ENCODE results near the gene DPPA3. TPM values are rescaled to one million over a fixed set of nuclear protein-coding genes. Genes with fewer than 3 reads are reported as not detected.

The DPPA3 gene
- total RNA-seq = not detected
- not detected for total RNA-seq (2013)

DNA sequence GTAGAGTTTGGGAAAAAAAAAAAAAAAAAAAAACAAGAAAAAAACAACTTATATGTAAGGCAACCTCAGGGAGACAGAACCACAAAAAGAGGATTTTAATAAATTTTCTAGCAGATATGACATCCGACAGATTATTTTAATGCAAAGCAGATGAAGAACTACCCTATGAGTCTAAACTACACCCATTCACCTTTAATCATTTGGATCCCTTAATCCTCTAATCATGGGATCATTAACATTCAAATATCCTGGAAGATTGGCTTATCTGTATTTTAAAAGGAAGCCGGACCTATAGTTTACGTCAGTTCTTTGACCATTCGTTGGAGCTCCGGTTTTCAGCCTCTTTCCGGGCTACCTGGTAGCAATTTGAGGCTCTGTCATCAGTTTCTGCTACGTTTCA, at the start of gene DPPA3:
Gene DPPA3, plus strand, starts transcription at position 301 of the 400 bp plus-strand sequence. CDS start 138 bp downstream, outside the sequence.
- Histone ChIP-seq H3K4me1 (ENCODE audit: control insufficient read depth, insufficient read depth, low read length) (no peaks in the 10 kb centered on the region), H3K9me3 (ENCODE audit: control insufficient read depth, insufficient read depth, low read length) (no peaks in the 10 kb centered on the region), H3K27me3 (ENCODE audit: control insufficient read depth, insufficient read depth, low read length) (no peaks in the 10 kb centered on the region), H3K4me3 (ENCODE audit: low read length) (no peak within 1 kb of the TSS), H3K27ac (ENCODE audit: low read length) (no peak within 1 kb of the TSS), H3K36me3 (ENCODE audit: control insufficient read depth, insufficient read depth, low read length) (no peaks in the 10 kb centered on the region)
- Mint-ChIP-seq H3K27ac (no peak within 1 kb of the TSS), H3K27me3 (ENCODE audit: low read depth in 2 of 2) (no peaks in the 10 kb centered on the region), H3K4me3 (no peak within 1 kb of the TSS), H3K36me3 (no peaks in the 10 kb centered on the region), H3K4me1 (no peaks in the 10 kb centered on the region), H3K9me3 (no peaks in the 10 kb centered on the region)
- TF ChIP-seq, protein P1, sequence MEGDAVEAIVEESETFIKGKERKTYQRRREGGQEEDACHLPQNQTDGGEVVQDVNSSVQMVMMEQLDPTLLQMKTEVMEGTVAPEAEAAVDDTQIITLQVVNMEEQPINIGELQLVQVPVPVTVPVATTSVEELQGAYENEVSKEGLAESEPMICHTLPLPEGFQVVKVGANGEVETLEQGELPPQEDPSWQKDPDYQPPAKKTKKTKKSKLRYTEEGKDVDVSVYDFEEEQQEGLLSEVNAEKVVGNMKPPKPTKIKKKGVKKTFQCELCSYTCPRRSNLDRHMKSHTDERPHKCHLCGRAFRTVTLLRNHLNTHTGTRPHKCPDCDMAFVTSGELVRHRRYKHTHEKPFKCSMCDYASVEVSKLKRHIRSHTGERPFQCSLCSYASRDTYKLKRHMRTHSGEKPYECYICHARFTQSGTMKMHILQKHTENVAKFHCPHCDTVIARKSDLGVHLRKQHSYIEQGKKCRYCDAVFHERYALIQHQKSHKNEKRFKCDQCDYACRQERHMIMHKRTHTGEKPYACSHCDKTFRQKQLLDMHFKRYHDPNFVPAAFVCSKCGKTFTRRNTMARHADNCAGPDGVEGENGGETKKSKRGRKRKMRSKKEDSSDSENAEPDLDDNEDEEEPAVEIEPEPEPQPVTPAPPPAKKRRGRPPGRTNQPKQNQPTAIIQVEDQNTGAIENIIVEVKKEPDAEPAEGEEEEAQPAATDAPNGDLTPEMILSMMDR (IDR thresholded peaks at IDR 0.05) = no peak
- no peak for ATAC-seq
- intact Hi-C loops (cut with micrococcal nuclease) = no loop called here
- WGBS (ENCODE audit: insufficient coverage) = 89% methylated on average over 7 of the region's 7 CpGs
- no peak for DNase-seq

DNA sequence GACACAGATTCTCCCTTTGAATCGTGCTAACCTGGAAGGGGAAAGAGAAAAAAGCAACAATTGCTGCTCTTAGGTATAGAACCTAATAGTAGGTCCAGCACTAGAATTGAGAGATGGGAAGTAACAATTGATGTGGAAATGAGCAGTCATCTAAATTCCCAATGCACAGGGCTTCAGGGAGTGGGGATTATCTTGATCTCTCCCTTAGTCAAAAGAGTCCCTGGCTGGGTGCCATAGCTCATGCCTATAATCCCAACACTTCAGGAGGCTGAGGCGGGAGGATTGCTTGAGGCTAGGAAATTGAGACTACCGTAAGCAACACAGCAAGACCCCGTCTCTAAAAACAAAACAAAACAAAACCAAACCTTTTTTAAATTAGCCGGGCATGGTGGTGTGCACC, 49.5 kb upstream of the DPPA3 start:
- H3K4me1 Mint-ChIP-seq = no peaks in the 10 kb centered on the region
- DNase-seq (no peak), ATAC-seq (no peak)
- H3K36me3 ChIP-seq (ENCODE audit: control insufficient read depth, insufficient read depth, low read length) = no peaks in the 10 kb centered on the region
- H3K27ac ChIP-seq (ENCODE audit: low read length) = no peak overlapping the region
- H3K9me3 ChIP-seq (ENCODE audit: control insufficient read depth, insufficient read depth, low read length) = no peaks in the 10 kb centered on the region
- H3K4me3 ChIP-seq (ENCODE audit: low read length) = no peak overlapping the region
- intact Hi-C loops (cut with micrococcal nuclease) = no loop called here
- H3K27ac Mint-ChIP-seq = no peak overlapping the region
- no peaks in the 10 kb centered on the region for H3K9me3 Mint-ChIP-seq
- WGBS (ENCODE audit: insufficient coverage) = 82% methylated on average over 5 of the region's 5 CpGs
- TF ChIP-seq, protein P1 (IDR thresholded peaks at IDR 0.05) = no peak
- H3K4me1 ChIP-seq (ENCODE audit: control insufficient read depth, insufficient read depth, low read length) = no peaks in the 10 kb centered on the region
- H3K4me3 Mint-ChIP-seq = no peak overlapping the region
- no peaks in the 10 kb centered on the region for H3K27me3 ChIP-seq (ENCODE audit: control insufficient read depth, insufficient read depth, low read length)
- H3K27me3 Mint-ChIP-seq (ENCODE audit: low read depth in 2 of 2) = no peaks in the 10 kb centered on the region
- no peaks in the 10 kb centered on the region for H3K36me3 Mint-ChIP-seq

DNA sequence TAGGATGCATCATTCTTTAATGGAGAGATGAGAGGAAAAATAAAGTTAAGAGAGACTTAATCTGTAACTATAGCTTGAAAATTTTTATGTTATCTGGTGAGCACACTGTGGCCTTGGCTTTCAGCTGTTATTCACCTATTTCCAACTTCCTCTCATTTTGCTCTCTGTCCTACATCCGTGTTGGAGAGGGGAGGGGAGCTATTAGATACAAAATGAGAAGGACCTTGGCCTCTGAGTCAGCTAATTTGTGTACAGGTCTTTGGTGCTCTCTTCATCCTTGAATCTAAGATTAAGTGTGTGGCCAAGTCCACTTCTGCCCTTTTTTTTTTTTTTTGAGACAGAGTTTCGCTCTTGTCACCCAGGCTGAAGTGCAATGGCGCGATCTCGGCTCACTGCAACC, 44.6 kb upstream of the DPPA3 start:
- no peak overlapping the region for H3K27ac ChIP-seq (ENCODE audit: low read length)
- WGBS (ENCODE audit: insufficient coverage) = no CpG with 5 or more reads among the region's 5 CpGs
- no peaks in the 10 kb centered on the region for H3K36me3 ChIP-seq (ENCODE audit: control insufficient read depth, insufficient read depth, low read length)
- H3K4me1 Mint-ChIP-seq = no peaks in the 10 kb centered on the region
- H3K27ac Mint-ChIP-seq = no peak overlapping the region
- H3K9me3 Mint-ChIP-seq = no peaks in the 10 kb centered on the region
- no peaks in the 10 kb centered on the region for H3K36me3 Mint-ChIP-seq
- intact Hi-C loops (cut with micrococcal nuclease) = no loop called here
- TF ChIP-seq, protein P1 (IDR thresholded peaks at IDR 0.05) = no peak
- DNase-seq (no peak), ATAC-seq (no peak)
- H3K4me1 ChIP-seq (ENCODE audit: control insufficient read depth, insufficient read depth, low read length) = no peaks in the 10 kb centered on the region
- H3K4me3 ChIP-seq (ENCODE audit: low read length) = no peak overlapping the region
- no peaks in the 10 kb centered on the region for H3K9me3 ChIP-seq (ENCODE audit: control insufficient read depth, insufficient read depth, low read length)
- no peak overlapping the region for H3K4me3 Mint-ChIP-seq
- no peaks in the 10 kb centered on the region for H3K27me3 ChIP-seq (ENCODE audit: control insufficient read depth, insufficient read depth, low read length)
- H3K27me3 Mint-ChIP-seq (ENCODE audit: low read depth in 2 of 2) = no peaks in the 10 kb centered on the region

DNA sequence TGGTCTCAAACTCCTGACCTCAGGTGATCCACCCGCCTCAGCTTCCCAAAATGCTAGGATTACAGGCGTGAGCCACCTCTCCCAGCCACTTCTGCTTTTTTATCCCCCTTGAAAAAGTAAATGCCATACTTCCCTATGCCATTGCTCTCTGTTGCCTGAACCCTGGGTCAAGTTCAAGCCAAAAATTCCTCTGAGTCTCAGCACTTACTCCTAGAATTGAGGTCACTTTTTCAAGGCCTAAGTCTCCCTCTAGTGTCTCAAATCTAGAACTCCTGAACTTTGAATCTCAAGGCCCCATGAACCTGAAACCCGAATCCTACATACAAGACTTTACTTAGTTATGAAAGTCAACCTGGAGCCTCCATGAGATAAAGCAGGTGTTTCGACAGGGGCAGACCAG, 44.1 kb upstream of the DPPA3 start:
- DNase-seq (no peak), ATAC-seq (no peak)
- 78% methylated on average over 4 of the region's 4 CpGs for WGBS (ENCODE audit: insufficient coverage)
- Histone ChIP-seq H3K36me3 (ENCODE audit: control insufficient read depth, insufficient read depth, low read length) (no peaks in the 10 kb centered on the region), H3K4me1 (ENCODE audit: control insufficient read depth, insufficient read depth, low read length) (no peaks in the 10 kb centered on the region), H3K27me3 (ENCODE audit: control insufficient read depth, insufficient read depth, low read length) (no peaks in the 10 kb centered on the region), H3K4me3 (ENCODE audit: low read length) (no peak overlapping the region), H3K27ac (ENCODE audit: low read length) (no peak overlapping the region), H3K9me3 (ENCODE audit: control insufficient read depth, insufficient read depth, low read length) (no peaks in the 10 kb centered on the region)
- Mint-ChIP-seq H3K36me3 (no peaks in the 10 kb centered on the region), H3K4me1 (no peaks in the 10 kb centered on the region), H3K9me3 (no peaks in the 10 kb centered on the region), H3K4me3 (no peak overlapping the region), H3K27ac (no peak overlapping the region), H3K27me3 (ENCODE audit: low read depth in 2 of 2) (no peaks in the 10 kb centered on the region)
- intact Hi-C loops (cut with micrococcal nuclease) = no loop called here
- TF ChIP-seq, protein P1 (IDR thresholded peaks at IDR 0.05) = no peak
